Loucy (cell line): ENCODE results near the gene HPDL.

Source experiments
- H2AFZ ChIP-seq: fragments of 200-600 bp; sonication (generic); 2 replicates; pipeline ENCODE4 v1.6.0; 2016; ENCODE audit warnings: antibody characterized with exemption, mild to moderate bottlenecking, low read length, moderate library complexity
- H3F3A ChIP-seq: fragments of 200-600 bp; 2 replicates; pipeline ENCODE4 v1.6.0; 2016; ENCODE audit warnings: antibody characterized with exemption, low read depth, mild to moderate bottlenecking
- H3K27me3 ChIP-seq: fragments of 200-600 bp; sonication (generic); 2 replicates; pipeline ENCODE4 v1.6.1; 2014; ENCODE audit warnings: low read length, mild to moderate bottlenecking; ENCODE audit not compliant: insufficient read depth, poor library complexity, severe bottlenecking
- H3K36me3 ChIP-seq: fragments of 200-600 bp; sonication (generic); 2 replicates; pipeline ENCODE4 v1.6.1; 2016; ENCODE audit warnings: low read length; ENCODE audit not compliant: insufficient read depth
- H3K4me1 ChIP-seq: fragments of 200-600 bp; sonication (generic); 2 replicates; pipeline ENCODE4 v1.5.1; 2014; ENCODE audit warnings: low read length, mild to moderate bottlenecking; ENCODE audit not compliant: insufficient read depth, poor library complexity, severe bottlenecking
- H3K4me2 ChIP-seq: fragments of 200-600 bp; sonication (generic); 2 replicates; pipeline ENCODE4 v1.6.0; 2014; ENCODE audit warnings: antibody characterized with exemption, low read length, low read depth, mild to moderate bottlenecking; ENCODE audit not compliant: poor library complexity, severe bottlenecking
- H3K4me3 ChIP-seq: fragments of 200-600 bp; sonication (generic); 2 replicates; pipeline ENCODE4 v1.5.1; 2014; ENCODE audit warnings: low read length, mild to moderate bottlenecking, mixed read lengths; ENCODE audit not compliant: poor library complexity, severe bottlenecking
- H3K79me2 ChIP-seq: fragments of 200-600 bp; sonication (generic); 2 replicates; pipeline ENCODE4 v1.6.1; 2014; ENCODE audit warnings: low read length; ENCODE audit not compliant: insufficient read depth
- H3K9ac ChIP-seq: fragments of 200-600 bp; sonication (generic); 2 replicates; pipeline ENCODE4 v1.6.0; 2014; ENCODE audit warnings: mild to moderate bottlenecking, low read depth, low read length, moderate library complexity; ENCODE audit not compliant: poor library complexity, severe bottlenecking
- H3K9me2 ChIP-seq: fragments of 200-600 bp; sonication (generic); replicated peaks from 2 replicates; pipeline ENCODE4 v1.6.1; 2016; ENCODE audit warnings: low read depth, low read length, mixed read lengths
- H3K9me3 ChIP-seq: fragments of 200-600 bp; sonication (generic); 2 replicates; pipeline ENCODE4 v1.6.1; 2014; ENCODE audit warnings: mild to moderate bottlenecking, antibody characterized with exemption, low read length, low read depth; ENCODE audit not compliant: insufficient read depth
- H4K20me1 ChIP-seq: fragments of 200-600 bp; sonication (generic); 2 replicates; pipeline ENCODE4 v1.6.0; 2014; ENCODE audit warnings: antibody characterized with exemption, low read length, mild to moderate bottlenecking; ENCODE audit not compliant: insufficient read depth, poor library complexity, severe bottlenecking
- CTCF ChIP-seq: fragments of 200-600 bp; sonication (generic); conservative IDR thresholded peaks from 2 replicates; pipeline ENCODE4 v1.5.1; 2014; ENCODE audit warnings: mild to moderate bottlenecking, antibody characterized with exemption, low read length
- EZH2phosphoT487 ChIP-seq: fragments of 200-600 bp; IDR thresholded peaks from 2 replicates; pipeline ENCODE4 v1.6.1; 2018; ENCODE audit warnings: antibody characterized with exemption, mild to moderate bottlenecking, moderate library complexity, borderline replicate concordance

The HPDL gene

GRCh38 chr1:45351508-45351907 lies 24.8 kb downstream of the HPDL start:
- H3F3A ChIP-seq, result no peaks in the 10 kb centered on the region
- H3K4me3 ChIP-seq, result no peak overlapping the region
- H3K9me2 ChIP-seq, result no peaks in the 10 kb centered on the region
- H3K4me2 ChIP-seq, result no peak overlapping the region
- H3K9me3 ChIP-seq, result no peaks in the 10 kb centered on the region
- no peaks in the 10 kb centered on the region for H4K20me1 ChIP-seq
- H3K79me2 ChIP-seq, result no peaks in the 10 kb centered on the region
- H3K27me3 ChIP-seq, result no peaks in the 10 kb centered on the region
- no peaks in the 10 kb centered on the region for H3K4me1 ChIP-seq
- no peak overlapping the region for H3K9ac ChIP-seq
- no peak overlapping the region for H2AFZ ChIP-seq
- TF ChIP-seq CTCF (no peak), EZH2phosphoT487 (no peak)
- peaks cover 3% of the 10 kb centered on the region; the same call in 1 of the 2 replicates for H3K36me3 ChIP-seq

- H3K9me2 ChIP-seq, result no peaks in the 10 kb centered on the region
- H3F3A ChIP-seq, result no peaks in the 10 kb centered on the region
- H3K4me1 ChIP-seq, result no peaks in the 10 kb centered on the region
- H3K4me2 ChIP-seq, result no peak overlapping the region
- no peaks in the 10 kb centered on the region for H4K20me1 ChIP-seq
- no peak overlapping the region for H3K9ac ChIP-seq
- H3K36me3 ChIP-seq, result no peaks in the 10 kb centered on the region
- H3K27me3 ChIP-seq, result no peaks in the 10 kb centered on the region
- no peaks in the 10 kb centered on the region for H3K79me2 ChIP-seq
- no peak overlapping the region for H3K4me3 ChIP-seq
- no peak overlapping the region for H2AFZ ChIP-seq
- TF ChIP-seq CTCF, result no peak
- no peak for TF ChIP-seq EZH2phosphoT487
- no peaks in the 10 kb centered on the region for H3K9me3 ChIP-seq
Observed at GRCh38 chr1:45353685-45354084, 27.0 kb downstream of the HPDL start.

- Histone ChIP-seq H3K4me1 (no peaks in the 10 kb centered on the region), H3K36me3 (no peaks in the 10 kb centered on the region), H4K20me1 (no peaks in the 10 kb centered on the region), H3K79me2 (no peaks in the 10 kb centered on the region), H3F3A (no peaks in the 10 kb centered on the region), H3K27me3 (no peaks in the 10 kb centered on the region), H3K9me2 (no peaks in the 10 kb centered on the region), H3K9me3 (no peaks in the 10 kb centered on the region), H2AFZ (no peak overlapping the region), H3K9ac (no peak overlapping the region), H3K4me3 (no peak overlapping the region), H3K4me2 (no peak overlapping the region)
- TF ChIP-seq CTCF (no peak), EZH2phosphoT487 (no peak)
Observed at GRCh38 chr1:45354838-45355237, 28.1 kb downstream of the HPDL start.
